HG03460 (cell line): ENCODE results near the gene MEI1.

Experiments
- ATAC-seq: cut with Tn5 transposase; IDR thresholded peaks from one replicate; pipeline ENCODE4 v1.9.1; 2021; ENCODE audit not compliant: unreplicated experiment

The MEI1 gene

GRCh38 chr22:41838842-41839618 is 139.7 kb downstream of the MEI1 start:
- ATAC-seq: no peak

DNA sequence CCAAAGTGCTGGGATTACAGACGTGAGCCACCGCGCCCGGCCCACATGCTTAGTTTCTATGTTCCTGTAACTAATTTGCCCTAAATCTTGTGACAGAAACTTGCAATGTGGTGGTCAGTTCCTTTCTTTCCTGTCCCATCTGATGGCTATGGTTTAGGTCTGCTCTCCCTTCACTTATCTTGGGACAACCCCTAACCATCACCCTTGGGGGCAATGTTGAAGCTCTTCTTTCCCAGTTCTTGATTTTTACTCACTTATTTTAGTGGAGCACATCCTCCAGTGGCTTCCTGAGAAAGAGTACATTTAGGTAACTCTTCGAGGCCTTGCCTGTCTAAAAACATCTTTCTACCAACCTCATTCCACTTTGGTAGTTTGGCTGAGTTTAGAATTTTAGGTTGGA is 140.9 kb downstream of the MEI1 start:
- ATAC-seq: no peak

DNA sequence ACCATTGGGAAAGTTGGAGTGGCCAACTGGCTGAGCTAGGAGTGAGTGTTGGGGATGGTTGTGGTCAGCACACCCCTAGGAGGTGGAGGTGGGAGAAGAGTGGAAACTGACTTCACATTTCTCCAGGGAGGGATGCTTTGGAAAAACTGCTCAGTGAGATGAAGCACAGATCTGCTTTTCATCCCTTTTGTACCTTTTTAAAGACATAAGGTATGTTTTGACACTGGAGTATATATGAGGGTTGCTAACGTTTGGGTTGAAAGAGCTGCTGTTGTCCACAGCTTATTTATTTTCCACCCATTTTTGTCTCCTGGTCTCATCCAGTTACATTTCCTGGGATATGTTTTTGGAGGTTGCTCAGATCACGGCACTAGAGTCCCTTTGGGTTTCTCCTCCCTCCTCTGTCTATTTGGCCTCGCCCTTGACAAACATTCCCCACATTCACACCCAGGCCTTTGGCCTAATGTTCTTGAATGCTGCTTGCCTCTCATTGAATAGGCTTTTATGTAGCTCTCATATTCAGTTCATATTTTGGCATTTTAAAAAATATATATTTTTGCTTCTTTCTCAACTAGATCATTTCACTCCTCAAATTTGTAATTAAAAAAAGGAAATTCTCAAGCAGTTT is 141.9 kb downstream of the MEI1 start:
- no peak for ATAC-seq

DNA sequence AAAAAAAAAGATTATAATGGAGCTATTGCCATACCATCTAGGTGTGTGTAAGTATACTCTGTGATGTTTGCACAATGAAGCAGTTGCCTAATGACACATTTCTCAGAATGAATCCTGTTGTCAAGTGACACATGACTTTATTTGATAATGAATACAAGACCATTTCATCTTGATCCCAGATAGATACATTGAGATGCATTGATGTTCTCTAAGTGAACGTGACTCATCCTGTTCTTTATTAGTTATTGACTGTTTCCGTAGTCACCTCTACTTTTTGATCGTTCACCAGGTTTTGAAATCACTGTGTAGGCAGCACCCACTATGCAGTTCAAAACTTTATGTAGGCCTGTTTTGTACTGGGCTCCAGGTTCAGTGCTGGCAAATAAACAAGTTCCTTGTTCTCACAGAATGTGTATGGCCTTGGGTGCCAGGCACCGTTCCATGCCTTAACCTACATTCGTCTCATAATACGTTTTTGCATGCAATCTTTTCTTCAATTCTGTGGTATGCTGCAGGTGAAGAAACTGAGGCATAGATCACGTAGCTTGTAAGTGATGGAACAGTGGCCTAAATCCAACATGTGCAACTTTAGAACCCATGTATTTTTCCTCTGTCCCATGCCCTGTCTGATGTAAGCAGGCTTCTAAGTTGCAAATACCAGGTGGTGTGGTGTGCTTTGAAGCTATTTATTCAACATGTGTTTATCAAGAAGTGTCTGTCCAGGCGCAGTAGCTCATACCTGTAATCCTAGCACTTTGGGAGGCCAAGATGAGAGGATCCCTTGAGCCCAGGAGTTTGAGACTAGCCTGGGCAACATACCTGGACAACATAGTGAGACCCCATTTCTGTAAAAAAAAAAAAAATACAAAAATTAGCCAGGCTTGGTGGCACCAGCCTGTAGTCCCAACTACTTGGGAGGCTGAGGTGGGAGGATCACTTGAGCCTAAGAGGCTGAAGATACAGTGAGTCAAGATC is 144.0 kb downstream of the MEI1 start:
- no peak for ATAC-seq

- ATAC-seq: no peak
Observed at GRCh38 chr22:41844036-41844435, 144.7 kb downstream of the MEI1 start.

- no peak for ATAC-seq
Observed at GRCh38 chr22:41844513-41844912, 145.2 kb downstream of the MEI1 start.

DNA sequence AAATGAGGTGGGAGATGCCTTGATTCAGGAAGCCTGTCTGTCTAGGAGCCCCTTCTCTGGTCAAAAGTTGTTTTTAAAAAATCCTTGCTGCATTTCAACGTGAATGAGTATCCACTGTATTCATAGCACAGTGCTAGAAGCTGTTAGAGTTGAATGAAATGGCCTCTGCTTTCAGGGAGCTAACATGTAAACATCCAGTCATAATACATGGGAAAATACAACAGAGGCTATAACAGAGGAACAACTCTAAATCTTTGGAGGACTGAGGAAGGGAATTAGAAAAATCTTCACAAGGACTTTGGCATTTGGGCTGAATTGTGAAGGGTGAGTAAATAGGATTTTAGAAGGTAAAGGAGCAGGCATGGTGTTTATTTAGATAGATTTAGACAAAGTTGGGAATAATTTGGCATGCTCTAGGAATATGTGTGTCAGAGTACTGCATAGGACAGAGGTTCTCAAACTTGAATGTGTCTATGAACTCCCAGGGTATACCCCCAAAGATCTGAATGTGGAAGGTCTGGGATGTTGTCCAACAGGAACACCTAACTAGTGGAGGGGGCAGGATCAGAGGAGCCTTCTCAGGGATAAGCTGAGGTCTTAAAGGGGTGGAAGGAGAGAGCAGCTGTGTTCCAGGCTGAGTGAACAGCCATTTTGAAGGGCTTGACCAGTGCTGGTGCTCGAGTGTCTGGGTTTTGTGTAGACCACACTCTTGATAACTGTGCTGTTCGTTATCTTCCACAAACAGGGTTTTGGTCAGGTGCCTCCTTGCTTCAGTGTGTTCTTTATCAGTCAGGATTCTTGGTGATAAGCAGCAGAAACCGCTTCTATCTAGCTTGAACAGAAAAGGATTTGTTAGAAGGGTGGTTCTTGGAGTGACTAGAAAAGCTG is 146.3 kb downstream of the MEI1 start:
- no peak for ATAC-seq

GRCh38 chr22:41846268-41846987 is 147.1 kb downstream of the MEI1 start:
- no peak for ATAC-seq

DNA sequence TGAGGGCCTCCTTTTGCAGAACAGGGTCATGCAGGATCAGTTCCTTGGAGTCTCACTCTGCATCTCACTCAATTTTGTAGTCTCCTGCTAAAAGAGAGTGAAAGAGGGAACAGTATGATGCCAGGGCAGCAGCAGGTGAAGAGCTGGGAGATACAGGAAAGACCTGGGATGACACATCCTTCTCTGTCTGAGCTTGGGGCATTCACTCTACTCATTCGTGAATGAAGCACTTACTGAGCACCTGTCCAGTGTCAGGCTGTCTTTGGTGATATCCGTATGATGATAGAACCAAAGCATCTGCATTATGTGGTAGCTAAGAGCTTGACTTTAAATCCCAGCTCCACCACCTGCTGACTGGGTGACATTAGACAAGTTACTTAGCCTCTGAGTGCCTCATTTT is 148.0 kb downstream of the MEI1 start:
- ATAC-seq: no peak

DNA sequence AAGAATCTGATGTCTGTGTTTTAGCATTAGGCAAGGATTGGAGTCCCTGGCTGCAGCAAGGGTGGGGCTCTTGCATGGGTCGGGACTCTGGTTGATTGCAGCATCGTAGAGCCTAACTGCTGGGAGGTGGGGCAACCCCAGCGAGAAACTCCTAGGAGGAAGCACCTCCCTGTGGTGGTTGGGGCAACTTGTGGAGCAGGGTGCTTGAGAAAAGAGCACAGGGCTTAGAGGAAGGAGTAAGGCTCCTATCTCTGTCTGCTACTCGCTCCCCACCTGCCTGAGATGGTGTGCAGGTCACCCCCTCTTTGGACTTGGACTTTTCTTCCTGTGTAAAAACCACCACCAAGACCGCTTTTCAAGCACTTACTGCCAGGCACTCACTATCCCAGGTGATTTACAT is 149.2 kb downstream of the MEI1 start:
- no peak for ATAC-seq
